ENCODE results near the gene SPINK6. TPM values are rescaled to one million over a fixed set of nuclear protein-coding genes. Genes with fewer than 3 reads are reported as not detected.

The SPINK6 gene
- total and polyA plus RNA-seq, 2 of the 8 experiments (the other 6 are each of a cell fraction or from before 2014, with no cell fraction given), result not detected

- H2AFZ ChIP-seq (ENCODE audit: low read length), result no peak overlapping the region
- no peaks in the 10 kb centered on the region for H3K79me1 ChIP-seq (ENCODE audit: low read depth, low read length)
- no peak overlapping the region for H2BK120ac ChIP-seq (replicated peaks; ENCODE audit: low read depth, low read length)
- FAIRE-seq (no peak), DNase-seq (ENCODE audit: low read depth in 1 of 2, low spot score in 2 of 2) (no peak)
- no peak overlapping the region for H4K91ac ChIP-seq (replicated peaks; ENCODE audit: insufficient read length, low read length)
- H3K4me3 ChIP-seq (ENCODE audit: extremely low read depth in 1 of 4, insufficient read depth in 2 of 4, low read depth in 3 of 4, low read length in 4 of 4), result no peak overlapping the region
- no peak overlapping the region for H3K9ac ChIP-seq (replicated peaks in 1 of 4; ENCODE audit: extremely low read depth in 1 of 4, low read depth in 3 of 4, low read length in 3 of 4)
- no peaks in the 10 kb centered on the region for H4K20me1 ChIP-seq (replicated peaks in 1 of 2; ENCODE audit: control insufficient read depth in 1 of 2, insufficient read depth in 2 of 2, low read length in 2 of 2)
- H2BK20ac ChIP-seq (ENCODE audit: low read length), result no peak overlapping the region
- H3K18ac ChIP-seq (ENCODE audit: extremely low read depth, low read length), result no peak overlapping the region
- no peaks in the 10 kb centered on the region for H3K9me3 ChIP-seq (ENCODE audit: insufficient read depth in 2 of 2, low read depth in 1 of 2, low read length in 1 of 2)
- H3K4me1 ChIP-seq (replicated peaks in 1 of 4; ENCODE audit: control insufficient read depth in 3 of 4, insufficient read depth in 4 of 4, low read length in 3 of 4), result no peaks in the 10 kb centered on the region
- H3K36me3 ChIP-seq (ENCODE audit: control insufficient read depth in 2 of 4, insufficient read depth in 4 of 4, low read length in 3 of 4), result no peaks in the 10 kb centered on the region
- 91% methylated on average over 4 of the region's 4 CpGs; no CpG with 5 or more reads in 1 of the 2 experiments for WGBS, 2 experiments (ENCODE audit: extremely low coverage in 1 of 2, insufficient coverage in 1 of 2, insufficient read length in 1 of 2, insufficient replicate concordance in 2 of 2, low coverage in 1 of 2, low lambda C conversion rate in 2 of 2, missing lambda C conversion rate in 1 of 2)
- H3K14ac ChIP-seq (ENCODE audit: insufficient read length), result no peak overlapping the region
- POLR2A ChIA-PET (ENCODE audit: partially characterized antibody), result no interaction called here
- H2BK5ac ChIP-seq (ENCODE audit: low read depth, low read length), result no peak overlapping the region
- no peak overlapping the region for H3K23ac ChIP-seq (ENCODE audit: insufficient read length)
- H3K56ac ChIP-seq (replicated peaks; ENCODE audit: insufficient read length, low read depth, low read length), result no peak overlapping the region
- no peaks in the 10 kb centered on the region for H3K79me2 ChIP-seq (ENCODE audit: control insufficient read depth in 1 of 2, insufficient read depth in 2 of 2, low read length in 2 of 2)
- H3K4ac ChIP-seq (replicated peaks; ENCODE audit: insufficient read length, low read depth, low read length), result no peak overlapping the region
- CTCF ChIA-PET (ENCODE audit: partially characterized antibody), result interaction anchor here (0.6 kb wide), 1 partner anchor 1560 kb away, joined by 7 read pairs; no protein-coding TSS in a partner anchor
- no peak overlapping the region for H3K27ac ChIP-seq (ENCODE audit: low read depth, low read length)
- H4K8ac ChIP-seq (ENCODE audit: extremely low read depth, insufficient read depth, low read length), result no peak overlapping the region
- H4K5ac ChIP-seq (ENCODE audit: insufficient read length, low read depth, low read length), result no peak overlapping the region
- H3K4me2 ChIP-seq (ENCODE audit: insufficient read depth in 1 of 2, low read depth in 2 of 2, low read length in 2 of 2), result no peak overlapping the region
- H2BK15ac ChIP-seq (ENCODE audit: low read length), result no peak overlapping the region
- H3K23me2 ChIP-seq (ENCODE audit: low read depth, low read length), result no peaks in the 10 kb centered on the region
- H2AK5ac ChIP-seq (ENCODE audit: low read depth, low read length), result no peak overlapping the region
- TF ChIP-seq NRF1 (IDR thresholded peaks at IDR 0.05; ENCODE audit: low read depth, low read length) (no peak), CEBPB (IDR thresholded peaks at IDR 0.05; ENCODE audit: low read depth, low read length) (no peak), BCL11A (IDR thresholded peaks at IDR 0.05; ENCODE audit: low read depth in 2 of 2, low read length in 2 of 2) (no peak)
- no peaks in the 10 kb centered on the region for H3K27me3 ChIP-seq (replicated peaks in 1 of 4; ENCODE audit: control insufficient read depth in 3 of 4, extremely low read depth in 1 of 4, insufficient read depth in 3 of 4, low read length in 3 of 4)
- H2BK12ac ChIP-seq (ENCODE audit: low read depth, low read length), result no peak overlapping the region
Observed at GRCh38 chr5:148205044-148205806, 2.4 kb downstream of the SPINK6 start.

All from H1 (cell line).